Hematopoietic multipotent progenitor cell treated with erythropoietin and hydrocortisone succinate and interleukin-3 and kit ligand, for 4 days (in vitro differentiated cells): ENCODE results near the gene CAPN13.

Source experiments
- DNase-seq: peaks from one replicate; pipeline ENCODE4 v3.0.0-alpha.2; 2015

Gene CAPN13

GRCh38 chr2:30807249-30807648 lies at the start of gene CAPN13:
Gene CAPN13, minus strand, starts transcription at chr2:30807446. Its CDS starts 20,121 bp downstream, at chr2:30787325.
- no peak for DNase-seq

GRCh38 chr2:30847841-30848240 lies 40.6 kb upstream of the CAPN13 start:
- no peak for DNase-seq

GRCh38 chr2:30847329-30847728 lies 40.1 kb upstream of the CAPN13 start:
- DNase-seq = no peak

GRCh38 chr2:30828586-30828985 lies 21.3 kb upstream of the CAPN13 start:
- DNase-seq = no peak

GRCh38 chr2:30826916-30827315 lies 19.7 kb upstream of the CAPN13 start:
- no peak for DNase-seq

- no peak for DNase-seq
Measured at GRCh38 chr2:30826481-30826880, 19.2 kb upstream of the CAPN13 start.

GRCh38 chr2:30823452-30823851 lies 16.2 kb upstream of the CAPN13 start:
- DNase-seq = no peak

GRCh38 chr2:30821960-30822359 lies 14.7 kb upstream of the CAPN13 start:
- no peak for DNase-seq

GRCh38 chr2:30820381-30821055 lies 13.3 kb upstream of the CAPN13 start:
- no peak for DNase-seq

- no peak for DNase-seq
Measured at GRCh38 chr2:30809938-30810337, 2.7 kb upstream of the CAPN13 start.

GRCh38 chr2:30808695-30809094 lies 1.4 kb upstream of the CAPN13 start:
- DNase-seq = no peak

- DNase-seq = no peak
Measured at GRCh38 chr2:30803281-30803680, 4.0 kb downstream of the CAPN13 start.

GRCh38 chr2:30802611-30803010 lies 4.6 kb downstream of the CAPN13 start:
- no peak for DNase-seq

GRCh38 chr2:30801821-30802455 lies 5.3 kb downstream of the CAPN13 start:
- no peak for DNase-seq

GRCh38 chr2:30800159-30800558 lies 7.1 kb downstream of the CAPN13 start:
- DNase-seq = no peak

- no peak for DNase-seq
Measured at GRCh38 chr2:30799366-30799765, 7.9 kb downstream of the CAPN13 start.

- DNase-seq = peak; percentile 26
Measured at GRCh38 chr2:30798536-30798991, 8.7 kb downstream of the CAPN13 start.

- no peak for DNase-seq
Measured at GRCh38 chr2:30797381-30798015, 9.7 kb downstream of the CAPN13 start.

- no peak for DNase-seq
Measured at GRCh38 chr2:30796699-30797098, 10.5 kb downstream of the CAPN13 start.

GRCh38 chr2:30792521-30792920 lies 14.7 kb downstream of the CAPN13 start:
- DNase-seq = peak; percentile 16

- DNase-seq = no peak
Measured at GRCh38 chr2:30790879-30791278, 16.4 kb downstream of the CAPN13 start.

GRCh38 chr2:30789670-30790210 lies 17.5 kb downstream of the CAPN13 start:
- DNase-seq = no peak

- DNase-seq = no peak
Measured at GRCh38 chr2:30786923-30787685, 20.1 kb downstream of the CAPN13 start.
